Stimulated activated CD8-positive, alpha-beta memory T cell treated with anti-CD3 and anti-CD28 coated beads, Interleukin-12 subunit alpha, Interleukin-12 subunit beta, amount 100 ng/mL, for 24 hours (primary cell): ENCODE measurements around the gene ZNF555.
A peak's percentile ranks its signal among the peaks of the same experiment; 100 is the strongest.
"Not testable (repeated sequence)": the region's sequence is repeated elsewhere in the genome, so short reads cannot be mapped to it uniquely, and the experiment has no call there.

Experiments used
- DNase-seq: peaks from one replicate; pipeline ENCODE4 v3.0.0-alpha.2; 2020; ENCODE audit errors: extremely low read depth

The ZNF555 gene

DNA sequence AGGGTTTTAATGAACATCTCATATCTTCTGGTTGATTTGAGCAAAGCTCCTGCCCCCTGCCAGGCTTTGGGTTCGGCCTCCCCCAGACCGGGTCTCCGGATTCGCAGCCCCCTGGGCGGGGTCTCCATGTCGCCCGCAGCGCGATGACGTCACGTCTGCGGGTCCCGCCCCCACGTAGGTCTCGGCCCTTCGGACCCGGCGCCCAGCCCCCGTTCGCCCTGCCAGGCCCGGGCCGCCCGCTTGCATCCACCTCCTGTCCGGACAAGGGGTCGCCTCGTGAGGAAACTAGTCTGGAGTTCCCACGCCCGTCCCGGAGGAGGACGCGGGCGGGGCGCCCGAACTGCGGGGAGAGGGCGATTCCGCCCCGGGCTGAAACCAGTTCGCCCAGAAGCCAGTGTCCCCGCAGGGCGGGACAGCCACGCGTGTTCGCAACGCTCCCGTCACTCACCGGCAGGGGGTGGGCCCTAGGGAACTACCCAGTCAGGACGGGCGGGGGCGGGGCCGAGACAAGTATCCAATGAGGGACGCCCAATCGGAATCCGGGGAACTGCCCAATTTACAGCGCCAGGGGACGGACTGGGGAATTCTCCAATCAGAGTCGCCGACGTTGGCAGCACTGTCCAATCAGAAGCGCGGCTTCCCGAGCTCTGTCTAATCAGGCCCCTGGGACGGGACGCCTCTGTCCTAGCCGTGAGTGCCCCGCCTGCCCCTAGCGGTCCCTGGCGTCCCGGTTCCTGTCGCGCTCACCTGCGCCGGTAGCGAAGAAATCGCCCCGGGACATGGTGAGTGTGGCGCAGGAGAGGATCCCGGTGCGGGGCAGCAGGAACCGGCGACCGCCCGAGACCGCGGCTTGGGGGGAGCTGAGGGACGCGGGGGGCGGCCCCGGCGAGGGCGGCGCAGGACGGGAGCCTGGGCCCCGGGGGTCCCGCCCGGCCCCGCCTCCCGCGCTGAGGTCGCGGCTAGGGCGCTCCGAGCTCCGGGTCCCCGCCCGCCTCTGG, at the start of gene ZNF555:
TSS of gene ZNF555 (plus strand) at position 682 of the 998 bp plus-strand sequence. CDS start at position 780, 98 bp downstream.
- peak; percentile 96 for DNase-seq

DNA sequence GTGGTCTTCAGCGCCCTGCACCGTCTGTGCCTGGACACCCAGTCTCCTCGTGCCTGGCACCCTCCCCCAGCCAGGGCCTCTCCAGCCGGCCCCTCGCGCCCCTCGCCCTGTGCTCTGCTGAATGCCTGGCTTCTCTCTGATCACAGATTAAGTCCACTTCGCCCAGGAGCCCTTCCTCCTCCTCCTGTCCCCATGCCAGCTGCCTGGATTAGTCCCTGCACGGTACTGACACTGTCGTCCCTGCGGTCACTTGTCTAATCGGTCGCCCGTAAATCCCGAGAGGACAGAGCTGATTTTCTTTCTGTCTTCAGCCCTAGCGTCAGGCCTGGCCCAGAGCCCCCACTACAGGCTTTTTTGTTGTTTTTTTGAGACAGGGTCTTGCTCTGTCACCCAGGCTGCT, 49.4 kb upstream of the ZNF555 start:
- no peak for DNase-seq

- not testable (repeated sequence) for DNase-seq
These were observed 48.6 kb upstream of the ZNF555 start for GRCh38 chr19:2792666-2793065.

- DNase-seq, result no peak
These were observed 48.1 kb upstream of the ZNF555 start for GRCh38 chr19:2793126-2793525.

DNA sequence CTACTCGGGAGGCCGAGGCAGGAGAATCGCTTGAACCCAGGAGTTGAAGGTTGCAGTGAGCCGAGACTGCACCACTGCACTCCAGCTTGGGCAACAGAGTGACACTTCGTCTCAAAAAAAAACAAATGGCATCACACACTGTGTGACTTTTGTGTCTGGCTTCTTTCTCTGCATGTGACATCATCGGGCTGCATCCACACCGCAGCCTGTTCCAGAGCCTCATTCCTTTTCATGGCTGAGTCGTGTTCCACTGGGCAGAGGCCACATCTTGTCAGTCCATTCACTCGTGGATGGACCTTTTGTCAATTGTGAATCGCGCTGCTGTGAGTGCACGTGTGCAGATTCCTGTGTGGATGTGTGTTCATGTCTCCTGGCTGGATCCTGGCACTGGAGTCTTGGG, 47.7 kb upstream of the ZNF555 start:
- DNase-seq, result no peak

DNA sequence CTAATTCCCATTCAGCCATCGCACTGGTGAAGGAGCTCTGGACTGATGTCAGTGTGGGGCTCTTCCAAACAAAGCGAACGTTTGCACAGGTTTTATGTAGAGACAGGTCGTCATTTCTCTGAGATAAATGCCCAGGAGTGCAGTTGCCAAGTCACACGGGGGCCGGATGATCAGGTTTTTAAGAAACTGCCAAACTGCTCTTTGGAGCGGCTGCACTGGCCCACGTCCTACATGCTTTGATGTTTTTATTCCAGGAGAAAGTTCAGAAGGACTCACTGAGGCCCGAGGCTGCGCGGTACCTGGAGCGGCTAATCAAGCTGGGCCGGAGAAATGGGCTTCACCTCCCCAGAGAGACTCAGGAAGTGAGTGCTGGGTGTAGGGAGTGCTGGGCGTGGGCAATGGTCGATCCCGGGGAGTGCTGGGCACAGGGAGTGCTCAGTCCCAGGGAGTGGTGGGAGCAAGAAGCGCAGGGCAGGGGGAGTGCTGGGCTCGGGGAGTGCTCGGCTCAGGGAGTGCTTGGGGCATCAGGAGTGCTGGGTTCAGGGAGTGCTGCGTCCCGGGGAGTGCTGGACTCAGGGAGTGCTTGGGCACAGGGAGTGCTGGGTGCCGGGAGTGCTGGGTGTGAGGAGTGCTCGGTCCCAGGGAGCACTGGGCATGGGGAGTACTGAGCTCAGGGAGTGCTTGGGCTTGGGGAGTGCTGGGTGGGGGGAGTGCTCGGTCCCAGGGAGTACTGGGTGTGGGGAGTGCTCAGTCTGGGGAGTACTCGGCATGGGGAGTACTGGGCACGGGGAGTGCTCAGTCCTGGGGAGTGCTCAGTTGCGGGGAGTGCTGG, 45.2 kb upstream of the ZNF555 start:
- no peak for DNase-seq

DNA sequence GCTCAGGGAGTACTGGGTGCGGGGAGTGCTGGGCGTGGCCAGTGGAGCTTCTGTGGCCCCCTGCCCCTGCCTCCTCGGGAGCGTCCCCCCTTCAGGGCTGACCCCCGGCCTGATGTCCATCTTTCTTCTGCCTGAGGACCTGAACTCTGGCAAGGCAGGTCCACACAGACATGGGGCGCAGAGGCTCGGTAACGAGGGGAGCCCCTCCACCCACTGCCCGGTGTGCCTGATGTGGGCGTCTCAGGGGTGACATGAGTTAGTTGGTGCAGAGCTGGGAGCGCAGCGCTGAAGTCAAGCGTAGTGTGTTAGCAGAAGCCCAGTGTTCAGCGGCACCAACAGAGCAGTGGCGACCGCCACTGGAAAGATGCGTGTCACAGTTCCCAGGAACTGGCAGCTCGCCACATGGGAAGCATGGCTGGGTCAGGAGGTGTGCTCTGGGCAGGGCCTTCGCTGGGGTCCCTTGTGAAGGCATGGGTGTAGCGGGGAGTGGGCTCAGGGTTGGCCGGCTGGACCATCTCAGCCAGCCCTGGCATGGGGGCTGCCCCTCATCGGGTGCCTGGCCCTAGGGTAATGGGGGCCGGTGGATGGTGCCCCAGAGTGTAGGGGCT, 44.5 kb upstream of the ZNF555 start:
- DNase-seq, result no peak

DNA sequence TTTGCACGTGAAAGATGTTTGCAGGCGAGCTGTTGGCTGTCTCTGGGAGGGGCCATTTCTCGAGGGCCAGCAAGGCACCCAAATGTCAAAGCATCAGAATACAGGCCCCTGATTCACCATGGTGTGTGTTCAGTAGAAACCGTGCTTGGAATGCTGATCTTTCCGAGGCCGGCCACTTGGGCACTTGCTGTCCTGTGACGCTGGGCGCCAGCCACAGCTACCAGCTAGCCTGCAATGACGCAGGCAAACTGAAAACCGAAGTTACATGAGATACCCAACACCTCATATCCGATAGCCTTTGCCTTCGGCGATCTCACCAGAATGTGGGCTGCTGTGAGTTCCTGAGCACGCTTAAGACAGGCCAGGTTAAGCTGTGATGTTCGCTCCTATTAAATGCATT, 44.0 kb upstream of the ZNF555 start:
- no peak for DNase-seq

GRCh38 chr19:2798158-2798685, 43.1 kb upstream of the ZNF555 start:
- no peak for DNase-seq

- no peak for DNase-seq
These were observed 42.5 kb upstream of the ZNF555 start for GRCh38 chr19:2798733-2799132.

GRCh38 chr19:2799273-2800020, 41.8 kb upstream of the ZNF555 start:
- no peak for DNase-seq

DNA sequence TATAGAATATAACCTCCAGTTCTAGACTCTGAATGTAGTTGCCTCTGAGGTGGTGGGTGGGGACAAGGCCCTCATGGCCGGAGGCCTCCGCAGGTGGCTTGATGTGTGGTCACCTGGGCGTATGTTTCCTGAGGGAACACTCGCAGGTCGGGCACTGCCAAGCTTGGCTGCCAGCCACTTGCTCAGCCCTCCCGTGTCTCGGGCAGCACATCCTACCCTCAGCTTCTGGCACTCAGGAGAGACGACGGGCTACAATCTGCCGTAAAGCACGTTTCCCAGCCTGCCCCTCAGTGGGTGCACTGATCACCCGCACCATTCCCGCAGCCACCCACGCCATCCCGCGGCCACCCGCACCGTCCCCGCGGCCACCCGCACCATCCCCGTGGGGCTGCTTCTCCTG, 40.8 kb upstream of the ZNF555 start:
- no peak for DNase-seq

- DNase-seq, result no peak
These were observed 38.4 kb upstream of the ZNF555 start for GRCh38 chr19:2802826-2803225.

DNA sequence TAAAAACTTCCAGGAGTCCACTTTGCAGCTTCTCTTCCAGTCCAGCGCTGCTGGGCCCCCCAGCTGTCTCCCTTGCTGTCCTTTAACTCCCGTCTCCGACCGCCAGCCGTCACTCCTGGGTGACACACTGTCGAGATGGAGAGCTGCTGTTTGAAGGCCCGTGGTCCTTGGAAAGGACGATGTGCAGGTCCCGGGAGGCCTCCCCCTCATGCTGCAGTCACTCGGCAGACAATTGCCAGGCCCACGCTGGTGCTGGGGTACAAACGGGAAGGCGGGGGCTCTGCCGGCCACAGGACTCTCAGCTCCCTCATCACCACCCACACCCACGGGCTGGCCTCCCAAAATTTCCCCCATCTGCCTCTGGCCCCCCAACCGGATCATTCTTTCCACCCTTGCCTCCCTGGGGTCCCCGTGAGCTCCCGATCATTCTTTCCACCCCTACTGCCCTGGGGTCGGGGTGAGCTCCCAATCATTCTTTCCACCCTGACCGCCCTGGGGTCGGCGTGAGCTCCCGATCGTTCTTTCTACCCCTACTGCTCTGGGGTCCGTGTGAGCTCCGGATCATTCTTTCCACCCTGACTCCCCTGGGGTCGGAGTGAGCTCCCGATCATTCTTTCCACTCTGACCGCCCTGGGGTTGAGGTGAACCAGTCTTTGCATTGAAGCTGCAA, 37.7 kb upstream of the ZNF555 start:
- DNase-seq, result no peak

DNA sequence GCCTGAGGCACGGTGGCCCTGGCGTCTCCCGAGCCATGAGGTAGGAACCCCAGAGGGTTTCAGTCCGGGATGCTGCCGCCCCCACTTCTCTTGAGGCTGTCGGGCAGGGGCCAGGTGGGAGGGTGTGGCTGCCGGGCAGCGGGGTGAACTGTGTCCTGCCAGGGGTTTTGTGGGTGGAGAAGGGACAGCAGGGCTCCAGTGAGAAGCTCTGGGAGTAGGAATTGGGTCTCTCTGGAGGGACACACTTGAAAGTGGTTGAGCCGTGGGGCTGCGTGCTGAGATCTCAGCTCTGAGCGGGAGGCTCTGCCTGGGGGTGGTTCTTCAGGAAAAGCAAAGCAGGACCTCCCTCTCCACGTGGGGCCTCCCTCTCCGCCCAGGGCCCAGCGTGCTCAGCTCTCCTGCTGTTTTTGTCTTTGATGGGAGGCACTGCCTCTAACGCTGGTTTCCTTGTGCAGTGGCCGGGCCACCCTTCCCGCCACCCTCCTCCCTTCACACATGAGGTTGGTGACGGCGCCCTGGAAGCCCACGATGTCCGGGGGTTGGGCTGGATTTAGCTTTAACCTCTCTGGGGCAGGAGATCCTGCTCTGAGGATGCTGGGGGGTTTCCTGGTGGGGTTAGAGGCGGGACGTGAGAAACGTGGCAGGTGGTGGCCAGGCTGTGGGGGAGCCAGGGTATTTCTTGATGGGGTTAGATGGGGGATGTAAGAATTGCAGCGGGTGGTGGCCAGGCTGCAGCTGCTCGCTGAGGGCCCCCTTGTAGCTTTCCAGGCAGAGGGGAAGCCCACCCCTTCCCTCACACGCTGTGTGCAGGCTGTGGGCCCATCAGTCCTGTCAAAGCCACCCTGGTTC, 36.9 kb upstream of the ZNF555 start:
- DNase-seq, result no peak

- DNase-seq, result no peak
These were observed 35.9 kb upstream of the ZNF555 start for GRCh38 chr19:2805261-2805900.

- DNase-seq, result no peak
These were observed 35.2 kb upstream of the ZNF555 start for GRCh38 chr19:2805991-2806649.

DNA sequence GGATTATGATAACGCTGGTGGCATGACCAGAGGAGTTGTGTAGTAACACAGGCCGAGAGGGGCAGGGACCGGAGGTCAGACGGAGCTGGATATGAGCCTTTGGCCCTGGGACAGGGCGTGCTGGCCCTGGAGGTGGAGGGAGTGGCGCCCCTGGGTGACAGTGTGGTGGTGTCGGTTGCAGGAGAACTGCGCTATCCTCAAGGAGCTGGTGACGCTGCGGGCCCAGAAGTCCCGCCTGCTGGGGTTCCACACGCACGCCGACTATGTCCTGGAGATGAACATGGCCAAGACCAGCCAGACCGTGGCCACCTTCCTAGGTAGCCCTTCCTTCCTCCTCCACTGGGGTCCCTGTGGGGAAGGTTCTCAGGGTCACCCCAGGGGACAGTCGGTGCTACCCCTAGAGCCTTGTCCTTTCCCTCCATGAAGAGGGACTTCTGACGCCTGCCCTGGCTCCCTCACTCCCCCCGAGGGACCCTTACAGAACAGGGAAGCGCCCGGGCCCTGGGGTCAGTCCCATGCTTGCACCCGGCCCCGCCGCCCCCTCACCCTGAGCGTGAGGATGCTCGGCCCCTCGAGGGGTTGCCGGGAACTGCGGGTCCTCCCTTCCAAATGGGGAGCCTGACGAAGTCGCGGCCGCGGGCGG, 34.4 kb upstream of the ZNF555 start:
- DNase-seq, result no peak
